ENCODE measurements around the gene CCNF.

CCNF gene

GRCh38 chr16:2388139-2388874 lies 40.9 kb upstream of the CCNF start:
- DNase-seq (ENCODE audit: low read depth): no peak
- no peak overlapping the region for H3K4me3 ChIP-seq (ENCODE audit: control insufficient read depth, low read depth, low read length)
- TF ChIP-seq CTCF (conservative IDR thresholded peaks at IDR 0.05; ENCODE audit: control insufficient read depth, insufficient read depth, low read depth, low read length): no peak

- no peak overlapping the region for H3K4me3 ChIP-seq (ENCODE audit: control insufficient read depth, low read depth, low read length)
- peak; percentile 96 for DNase-seq (ENCODE audit: low read depth)
- TF ChIP-seq CTCF (conservative IDR thresholded peaks at IDR 0.05; ENCODE audit: control insufficient read depth, insufficient read depth, low read depth, low read length): no peak
These were observed 40.3 kb upstream of the CCNF start for GRCh38 chr16:2388875-2389433.

GRCh38 chr16:2392025-2392424 lies 37.2 kb upstream of the CCNF start:
- TF ChIP-seq CTCF (conservative IDR thresholded peaks at IDR 0.05; ENCODE audit: control insufficient read depth, insufficient read depth, low read depth, low read length): no peak
- no peak for DNase-seq (ENCODE audit: low read depth)
- no peak overlapping the region for H3K4me3 ChIP-seq (ENCODE audit: control insufficient read depth, low read depth, low read length)

- no peak for TF ChIP-seq CTCF (conservative IDR thresholded peaks at IDR 0.05; ENCODE audit: control insufficient read depth, insufficient read depth, low read depth, low read length)
- no peak for DNase-seq (ENCODE audit: low read depth)
- H3K4me3 ChIP-seq (ENCODE audit: control insufficient read depth, low read depth, low read length): no peak overlapping the region
These were observed 30.7 kb upstream of the CCNF start for GRCh38 chr16:2398520-2398919.

GRCh38 chr16:2404099-2404498 lies 25.1 kb upstream of the CCNF start:
- no peak overlapping the region for H3K4me3 ChIP-seq (ENCODE audit: control insufficient read depth, low read depth, low read length)
- DNase-seq (ENCODE audit: low read depth): no peak
- no peak for TF ChIP-seq CTCF (conservative IDR thresholded peaks at IDR 0.05; ENCODE audit: control insufficient read depth, insufficient read depth, low read depth, low read length)

GRCh38 chr16:2415085-2415484 lies 14.2 kb upstream of the CCNF start:
- H3K4me3 ChIP-seq (ENCODE audit: control insufficient read depth, low read depth, low read length): no peak overlapping the region
- TF ChIP-seq CTCF (conservative IDR thresholded peaks at IDR 0.05; ENCODE audit: control insufficient read depth, insufficient read depth, low read depth, low read length): no peak
- DNase-seq (ENCODE audit: low read depth): no peak

Data from fibroblast of mammary gland (primary cell).